Right lobe of liver (tissue), 4 donors: ENCODE measurements around the gene FOXJ3.

Source experiments
- CTCF ChIP-seq, 4 donors: fragments of 200-600 bp in 3 of 4; fragments of 450-650 bp in 1 of 4; IDR thresholded peaks; one replicate each; pipeline versions ENCODE4 v1.5.1 to v1.8.0; 2016 to 2022; ENCODE audit warnings: antibody characterized with exemption in 4 of 4, mild to moderate bottlenecking in 2 of 4
- POLR2A ChIP-seq: fragments of 450-650 bp; IDR thresholded peaks from one replicate; pipeline ENCODE4 v1.6.1; 2017; ENCODE audit warnings: antibody characterized with exemption, mild to moderate bottlenecking
- donor health status: DM: no; HTN: no; CAD: no.
- donor health status: DM: no; HTN: no; CAD: no.
- donor health status: DM: no; HTN: yes; CAD: no.

- no peak for TF ChIP-seq CTCF (IDR thresholded peaks at IDR 0.05)
- TF ChIP-seq POLR2A, result no peak
Observed at GRCh38 chr1:42343049-42343448, 8.0 kb upstream of the FOXJ3 start.
